Left lung (tissue), 10 donors: ENCODE results near the gene MAGI1. TPM values are rescaled to one million over a fixed set of nuclear protein-coding genes. Genes with fewer than 3 reads are reported as not detected.

Experiments
- ATAC-seq: fragments of 200-7000 bp; cut with Tn5 transposase; one replicate; pipeline ENCODE4 v1.9.1; 2020; ENCODE audit warnings: moderate library complexity
- DNase-seq, 4 donors: peaks; one replicate each; pipeline ENCODE4 v3.0.0-alpha.2; 2013 to 2020
- H3K27ac ChIP-seq, 2 donors: fragments of 200-600 bp; sonication (generic) in 1 of 2; one replicate each; pipeline versions ENCODE4 v1.5.0 to v1.8.0; 2020 to 2021
- H3K27me3 ChIP-seq, 2 donors: fragments of 200-600 bp; sonication (generic) in 1 of 2; one replicate each; pipeline versions ENCODE4 v1.5.0 to v1.8.0; 2020 to 2021
- H3K36me3 ChIP-seq, 2 donors: fragments of 200-600 bp; sonication (generic) in 1 of 2; one replicate each; pipeline versions ENCODE4 v1.5.0 to v1.8.0; 2020 to 2021
- H3K4me1 ChIP-seq, 2 donors: fragments of 200-600 bp; one replicate each; pipeline ENCODE4 v1.8.0; 2021
- H3K4me3 ChIP-seq, 2 donors: fragments of 200-600 bp; sonication (generic) in 1 of 2; one replicate each; pipeline versions ENCODE4 v1.5.0 to v1.8.0; 2020 to 2021; ENCODE audit warnings: mild to moderate bottlenecking in 1 of 2
- H3K9me3 ChIP-seq, 2 donors: fragments of 200-600 bp; sonication (generic) in 1 of 2; one replicate each; pipeline versions ENCODE4 v1.5.0 to v1.8.0; 2020 to 2021
- CTCF ChIP-seq, 2 donors: fragments of 200-600 bp; sonication (generic) in 1 of 2; IDR thresholded peaks; one replicate each; pipeline versions ENCODE4 v1.5.0 to v1.8.0; 2021; ENCODE audit warnings: antibody characterized with exemption in 2 of 2
- intact Hi-C, 2 donors: fragments of 100-400 bp; cut with DNase I; formaldehyde crosslinking; loops; one replicate each; pipeline versions ENCODE4 v1.11.2 to v1.14.2; 2022
- polyA plus RNA-seq, 6 donors: library from polyadenylated mRNA; unstranded; fragments of 120-200 nt; gene quantifications; one replicate each; pipeline ENCODE4 v1.2.1, GENCODE V29; 2013; ENCODE audit not compliant: insufficient read length in 6 of 6
- total RNA-seq, 2 donors: library from RNA; stranded (reverse); fragmentation: NEBNext Ultra II Directional; extraction: Animal tissue kit (Norgen Biotek cat#: 25700); gene quantifications; one replicate each; pipeline ENCODE4 v1.2.1, GENCODE V29; 2021
- donor health status: DM: no; HTN: yes; CAD: no.
- donor health status: DM: no; HTN: no; CAD: no.

MAGI1 gene
- total and polyA plus RNA-seq, 8 donors, result 25.4 to 32.0 (median 28.7) TPM

DNA sequence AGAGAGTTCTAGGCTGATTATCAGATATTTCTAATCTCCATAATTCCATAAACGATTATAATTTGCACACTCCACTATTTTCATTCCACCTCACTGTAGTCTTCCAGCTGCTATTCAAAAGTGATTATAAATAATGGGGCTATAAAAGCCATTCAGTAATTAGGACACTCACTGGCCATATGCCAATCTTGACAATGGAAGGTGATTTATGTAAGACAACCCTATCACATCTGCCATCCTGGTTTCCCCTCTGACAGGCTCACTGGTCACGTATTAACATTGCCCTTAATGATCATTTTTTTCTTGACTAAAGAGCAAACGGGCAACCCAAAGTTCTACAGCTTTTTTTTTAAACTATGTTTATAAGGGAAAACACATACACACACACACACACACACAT lies 402.4 kb downstream of the MAGI1 start:
- Histone ChIP-seq H3K36me3 (no peaks in the 10 kb centered on the region), H3K4me1 (no peaks in the 10 kb centered on the region), H3K27ac (no peak overlapping the region), H3K9me3 (no peaks in the 10 kb centered on the region), H3K4me3 (no peak overlapping the region), H3K27me3 (no peaks in the 10 kb centered on the region)
- no peak for DNase-seq
- no peak for TF ChIP-seq CTCF (IDR thresholded peaks at IDR 0.05)
- intact Hi-C loops, result no loop called here
- no peak for ATAC-seq

- H3K9me3 ChIP-seq, result peaks cover 0 to 2% of the 10 kb centered on the region in 2 donors
- DNase-seq (no peak), ATAC-seq (no peak)
- TF ChIP-seq CTCF (IDR thresholded peaks at IDR 0.05), result no peak
- intact Hi-C loops, result no loop called here
- H3K36me3 ChIP-seq, result no peaks in the 10 kb centered on the region
- no peak overlapping the region for H3K27ac ChIP-seq
- no peak overlapping the region for H3K4me3 ChIP-seq
- H3K4me1 ChIP-seq, result no peaks in the 10 kb centered on the region
- H3K27me3 ChIP-seq, result no peaks in the 10 kb centered on the region
Measured at GRCh38 chr3:65635657-65636056, 403.1 kb downstream of the MAGI1 start.

DNA sequence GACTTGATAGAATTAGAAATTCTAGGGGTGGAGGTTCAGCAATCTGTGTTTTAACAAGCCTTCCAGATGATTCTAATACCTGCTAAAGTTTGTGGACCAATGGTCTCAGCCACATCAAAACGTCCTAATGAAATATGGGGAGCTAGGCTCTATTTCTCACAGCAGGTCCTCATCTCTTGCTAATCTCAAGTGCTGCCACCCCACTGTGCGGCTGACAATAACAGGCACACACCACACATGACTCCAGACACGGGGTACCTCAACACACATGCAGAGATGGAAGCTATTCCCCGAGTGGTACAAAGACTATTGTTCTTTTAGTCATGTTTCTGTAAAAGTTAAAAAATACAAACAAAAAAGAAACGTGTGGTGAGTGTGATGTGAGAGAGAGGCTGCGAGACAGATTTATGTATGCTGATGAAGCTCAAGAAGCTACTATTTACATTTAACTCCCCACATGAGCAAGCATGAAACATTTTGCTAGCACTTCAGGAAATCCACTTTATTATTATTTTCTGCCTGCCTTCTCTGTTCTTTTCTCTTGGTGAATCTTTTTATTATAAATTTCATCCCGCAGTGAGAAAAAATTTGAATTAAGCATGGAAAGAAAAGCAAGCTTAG lies 405.6 kb downstream of the MAGI1 start:
- TF ChIP-seq CTCF (IDR thresholded peaks at IDR 0.05), result no peak
- Histone ChIP-seq H3K27me3 (no peaks in the 10 kb centered on the region), H3K4me1 (no peaks in the 10 kb centered on the region), H3K4me3 (no peak overlapping the region), H3K9me3 (peaks cover 0 to 2% of the 10 kb centered on the region in 2 donors), H3K27ac (no peak overlapping the region), H3K36me3 (no peaks in the 10 kb centered on the region)
- intact Hi-C loops, result no loop called here
- DNase-seq (no peak), ATAC-seq (no peak)

DNA sequence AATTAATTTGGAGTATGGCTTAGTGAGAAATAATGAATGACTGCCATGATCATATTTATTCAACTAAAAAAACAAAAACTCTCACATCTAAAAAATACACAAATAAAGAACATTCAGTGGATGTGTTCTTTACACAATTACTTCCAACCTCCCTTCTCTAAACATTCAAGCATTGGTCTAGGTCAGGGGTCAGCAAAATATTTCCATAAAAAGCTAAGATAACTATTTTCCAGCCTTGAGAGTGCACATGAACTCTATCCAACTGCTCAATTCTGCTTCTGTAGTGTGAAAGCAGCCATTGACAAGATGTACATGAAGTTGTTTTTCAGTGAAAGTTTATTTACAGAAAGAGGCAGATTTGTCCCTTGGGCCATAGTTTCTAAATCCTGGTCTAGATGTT lies 406.3 kb downstream of the MAGI1 start:
- Histone ChIP-seq H3K4me1 (no peaks in the 10 kb centered on the region), H3K36me3 (no peaks in the 10 kb centered on the region), H3K9me3 (peaks cover 0 to 2% of the 10 kb centered on the region in 2 donors), H3K27me3 (no peaks in the 10 kb centered on the region), H3K27ac (no peak overlapping the region), H3K4me3 (no peak overlapping the region)
- TF ChIP-seq CTCF (IDR thresholded peaks at IDR 0.05), result no peak
- ATAC-seq (no peak), DNase-seq (no peak)
- intact Hi-C loops, result no loop called here

DNA sequence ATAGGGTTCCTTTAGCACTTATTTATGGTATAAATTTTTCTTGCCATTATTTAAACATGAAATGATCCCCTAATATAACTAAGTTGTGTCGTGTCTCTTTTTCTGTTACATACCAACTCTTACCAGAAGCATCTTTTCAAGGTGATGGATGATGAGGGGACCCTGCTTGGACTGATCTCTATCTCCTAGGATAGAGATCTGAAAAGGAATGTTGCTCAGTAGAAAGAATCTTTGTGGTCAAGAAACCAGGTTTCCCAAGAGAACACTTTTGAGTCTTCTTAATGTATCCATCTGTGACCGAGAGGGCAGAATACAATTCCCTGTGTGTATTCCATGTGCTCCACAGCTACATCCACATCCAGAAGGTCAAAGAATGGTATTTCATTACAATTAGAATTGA lies 409.7 kb downstream of the MAGI1 start:
- ATAC-seq (no peak), DNase-seq (no peak)
- no peak overlapping the region for H3K27ac ChIP-seq
- peaks cover 0 to 2% of the 10 kb centered on the region in 2 donors for H3K9me3 ChIP-seq
- intact Hi-C loops, result no loop called here
- H3K4me1 ChIP-seq, result no peaks in the 10 kb centered on the region
- H3K4me3 ChIP-seq, result no peak overlapping the region
- H3K36me3 ChIP-seq, result no peaks in the 10 kb centered on the region
- TF ChIP-seq CTCF (IDR thresholded peaks at IDR 0.05), result no peak
- no peaks in the 10 kb centered on the region for H3K27me3 ChIP-seq
